HepG2 (cell line): ENCODE data around the gene CBLN3. TPM values are rescaled to one million over a fixed set of nuclear protein-coding genes. Genes with fewer than 3 reads are reported as not detected.

Source experiments
- GABPB1 ChIP-seq: IDR thresholded peaks from 2 replicates; pipeline ENCODE4 v1.6.1; 2016; ENCODE audit warnings: mild to moderate bottlenecking, missing genetic modification reagents, moderate library complexity, missing compliant biosample characterization
- HNF4A ChIP-seq: sonication (generic); formaldehyde crosslinking; IDR thresholded peaks from 2 replicates; pipeline ENCODE4 v1.4.0; 2020; ENCODE audit warnings: missing genetic modification reagents
- HOXA3 ChIP-seq: sonication (generic); formaldehyde crosslinking; IDR thresholded peaks from 2 replicates; pipeline ENCODE4 v1.5.0; 2020; ENCODE audit warnings: missing genetic modification reagents
- IKZF4 ChIP-seq: sonication (generic); formaldehyde crosslinking; IDR thresholded peaks from 2 replicates; pipeline ENCODE4 v1.5.1; 2020; ENCODE audit warnings: borderline replicate concordance, mild to moderate bottlenecking, low read depth, missing genetic modification reagents; ENCODE audit errors: not compliant biosample characterization
- IRF2 ChIP-seq: IDR thresholded peaks from 2 replicates; pipeline ENCODE4 v1.6.1; 2018; ENCODE audit warnings: missing genetic modification reagents, missing compliant biosample characterization
- MEIS1 ChIP-seq: sonication (generic); formaldehyde crosslinking; IDR thresholded peaks from 2 replicates; pipeline ENCODE4 v1.9.0; 2021; ENCODE audit warnings: mild to moderate bottlenecking, missing genetic modification reagents, moderate library complexity, borderline replicate concordance
- MZF1 ChIP-seq: sonication (generic); formaldehyde crosslinking; IDR thresholded peaks from 2 replicates; pipeline ENCODE4 v1.8.1; 2023; ENCODE audit warnings: mild to moderate bottlenecking, missing genetic modification reagents, borderline replicate concordance
- NFKB2 ChIP-seq: sonication (generic); formaldehyde crosslinking; IDR thresholded peaks from 2 replicates; pipeline ENCODE4 v1.4.0; 2020; ENCODE audit warnings: missing genetic modification reagents, borderline replicate concordance
- NR2C2 ChIP-seq: sonication (generic); formaldehyde crosslinking; IDR thresholded peaks from 2 replicates; pipeline ENCODE4 v1.4.0; 2020; ENCODE audit warnings: missing genetic modification reagents, mild to moderate bottlenecking, moderate library complexity, borderline replicate concordance
- PPARG ChIP-seq: conservative IDR thresholded peaks from 2 replicates; pipeline ENCODE4 v1.6.1; 2016; ENCODE audit warnings: missing biosample characterization, missing genetic modification reagents
- SAP130 ChIP-seq: IDR thresholded peaks from 2 replicates; pipeline ENCODE4 v1.6.1; 2016; ENCODE audit warnings: low read depth
- THAP11 ChIP-seq: IDR thresholded peaks from 2 replicates; pipeline ENCODE4 v1.6.1; 2016; ENCODE audit warnings: missing biosample characterization, missing genetic modification reagents
- ZBTB20 ChIP-seq: sonication (generic); formaldehyde crosslinking; IDR thresholded peaks from 2 replicates; pipeline ENCODE4 v1.8.1; 2023; ENCODE audit warnings: missing genetic modification reagents, low read depth, mild to moderate bottlenecking, borderline replicate concordance
- ZNF292 ChIP-seq: sonication (generic); formaldehyde crosslinking; IDR thresholded peaks from 2 replicates; pipeline ENCODE4 v1.8.1; 2022; ENCODE audit warnings: mild to moderate bottlenecking, low read depth, missing genetic modification reagents, borderline replicate concordance
- ZNF333 ChIP-seq: sonication (generic); formaldehyde crosslinking; IDR thresholded peaks from 2 replicates; pipeline ENCODE4 v1.4.0; 2020; ENCODE audit warnings: mild to moderate bottlenecking, missing genetic modification reagents, borderline replicate concordance
- ZNF350 ChIP-seq: sonication (generic); formaldehyde crosslinking; IDR thresholded peaks from 2 replicates; pipeline ENCODE4 v1.4.0; 2020; ENCODE audit warnings: mild to moderate bottlenecking, low read depth, missing genetic modification reagents, borderline replicate concordance
- ZNF44 ChIP-seq: sonication (generic); formaldehyde crosslinking; IDR thresholded peaks from 2 replicates; pipeline ENCODE4 v1.5.1; 2020; ENCODE audit warnings: mild to moderate bottlenecking, missing genetic modification reagents
- ZNF546 ChIP-seq: sonication (generic); formaldehyde crosslinking; conservative IDR thresholded peaks from 2 replicates; pipeline ENCODE4 v1.8.1; 2023; ENCODE audit warnings: mild to moderate bottlenecking, missing genetic modification reagents
- ZNF589 ChIP-seq: sonication (generic); formaldehyde crosslinking; conservative IDR thresholded peaks from 2 replicates; pipeline ENCODE4 v1.8.0; 2022; ENCODE audit warnings: mild to moderate bottlenecking, moderate library complexity, missing genetic modification reagents
- ZNF792 ChIP-seq: IDR thresholded peaks from 2 replicates; pipeline ENCODE4 v1.6.1; 2016
- polyA plus RNA-seq, 8 experiments: library from polyadenylated mRNA; depleted of rRNA in 3 of 8; stranded (reverse) in 7 of 8; unstranded in 1 of 8; fragments of >200 nt; fragmentation: Illumina TruSeq in 4 of 8; extraction: Trizol in 4 of 8; gene quantifications; 2 replicates each; pipeline versions ENCODE4 v1.2.1 to v1.2.3, GENCODE V29; 2011 to 2016; ENCODE audit warnings: low read depth in 4 of 8, missing spikeins in 1 of 8, mixed read lengths in 1 of 8; ENCODE audit not compliant: insufficient read depth in 1 of 8
- total RNA-seq, 5 experiments: library from RNA; depleted of rRNA; stranded (reverse); fragments of >200 nt; fragmentation: Illumina TruSeq; extraction: Trizol; gene quantifications; 2 replicates each; pipeline ENCODE4 v1.2.3, GENCODE V29; 2016; ENCODE audit warnings: low read depth in 1 of 5
- TF ChIP-seq, protein P1 (sequence below): IDR thresholded peaks from 2 replicates; pipeline ENCODE4 v1.6.1; 2016; ENCODE audit warnings: mild to moderate bottlenecking
- TF ChIP-seq, protein P2 (sequence below): sonication (generic); formaldehyde crosslinking; IDR thresholded peaks from 2 replicates; pipeline ENCODE4 v1.4.0; 2020; ENCODE audit warnings: missing genetic modification reagents
- TF ChIP-seq, protein P3 (sequence below): sonication (generic); formaldehyde crosslinking; IDR thresholded peaks from 2 replicates; pipeline ENCODE4 v1.4.0; 2020; ENCODE audit warnings: missing genetic modification reagents

CBLN3 gene
- total and polyA plus RNA-seq, 2 of the 13 experiments (the other 11 are each of a cell fraction or from before 2014, with no cell fraction given) = 0.66 to 0.98 TPM

DNA sequence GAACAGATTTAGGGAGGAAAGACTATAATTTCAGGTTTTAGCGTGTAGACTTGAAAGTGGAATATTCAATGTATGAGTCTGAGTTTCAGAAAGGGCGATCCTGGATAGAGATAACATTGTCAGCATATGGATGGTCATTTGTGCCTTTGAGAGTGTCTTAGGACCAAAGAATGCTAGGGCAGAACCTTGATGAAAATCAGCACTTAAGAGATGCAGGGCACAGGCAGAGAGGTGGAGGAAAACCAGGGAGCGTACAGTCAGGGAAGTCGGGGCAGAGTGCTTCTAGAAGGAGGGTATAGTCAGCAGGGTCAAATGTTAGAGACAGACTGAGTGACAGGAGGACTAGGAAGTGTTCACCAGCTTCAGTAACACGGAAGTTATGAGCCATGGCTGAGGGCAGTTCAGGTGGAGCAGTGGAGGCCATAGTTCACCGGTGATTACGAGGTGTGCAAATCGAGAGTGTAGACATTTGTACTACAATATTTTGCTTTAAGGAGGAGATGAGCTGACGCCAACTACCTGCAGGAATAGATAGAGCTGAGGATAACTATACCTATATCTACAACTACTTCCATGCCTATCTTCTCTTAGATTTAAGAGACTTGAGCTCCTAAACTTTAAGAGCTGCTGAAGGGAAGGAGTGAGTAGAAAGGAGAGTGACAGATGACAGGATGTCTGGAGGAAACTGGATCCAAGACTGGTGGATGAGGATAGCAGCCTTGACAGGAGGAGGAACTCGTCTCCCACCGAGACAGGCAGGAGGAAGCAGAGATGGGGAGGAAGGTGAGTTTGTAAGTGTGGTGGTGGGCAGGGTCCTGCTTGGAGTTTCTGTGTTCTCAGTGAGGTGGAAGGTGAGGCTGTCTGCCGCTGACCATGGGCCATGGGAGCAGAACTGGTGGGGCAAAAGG lies 6.5 kb downstream of the CBLN3 start (continued):
- TF ChIP-seq ZBTB20 (CRISPR knock-in tag) (0 out of 2 replicates have a peak, but pooled peaks have one; percentile 84), NR2C2 (CRISPR knock-in tag) (peak; percentile 63; the same call in 1 of the 2 replicates), ZNF546 (CRISPR knock-in tag) (no peak; the same call in 1 of the 2 replicates), HOXA3 (CRISPR knock-in tag) (peak; percentile 21; the same call in 1 of the 2 replicates), GABPB1 (peak; percentile 36; the same call in 1 of the 2 replicates), PPARG (CRISPR knock-in tag) (peak; percentile 75; the same call in 1 of the 2 replicates), THAP11 (CRISPR knock-in tag) (0 out of 2 replicates have a peak, but pooled peaks have one; percentile 38), ZNF350 (CRISPR knock-in tag) (no peak), MEIS1 (CRISPR knock-in tag) (peak; percentile 65; the same call in 1 of the 2 replicates), ZNF292 (CRISPR knock-in tag) (peak; percentile 34; the same call in 1 of the 2 replicates), ZNF589 (CRISPR knock-in tag) (0 out of 2 replicates have a peak, but pooled peaks have one; percentile 63), ZNF792 (0 out of 2 replicates have a peak, but pooled peaks have one; percentile 26), IRF2 (CRISPR knock-in tag) (peak; percentile 55; the same call in 1 of the 2 replicates), ZNF333 (CRISPR knock-in tag) (peak; percentile 69; the same call in 1 of the 2 replicates), MZF1 (CRISPR knock-in tag) (0 out of 2 replicates have a peak, but pooled peaks have one; percentile 20), IKZF4 (CRISPR knock-in tag) (peak; percentile 20), HNF4A (CRISPR knock-in tag) (peak; percentile 66; the same call in 1 of the 2 replicates), SAP130 (CRISPR knock-in tag) (peak; percentile 59), ZNF44 (CRISPR knock-in tag) (0 out of 2 replicates have a peak, but pooled peaks have one; percentile 46), NFKB2 (0 out of 2 replicates have a peak, but pooled peaks have one; percentile 29)
- TF ChIP-seq, protein P1, sequence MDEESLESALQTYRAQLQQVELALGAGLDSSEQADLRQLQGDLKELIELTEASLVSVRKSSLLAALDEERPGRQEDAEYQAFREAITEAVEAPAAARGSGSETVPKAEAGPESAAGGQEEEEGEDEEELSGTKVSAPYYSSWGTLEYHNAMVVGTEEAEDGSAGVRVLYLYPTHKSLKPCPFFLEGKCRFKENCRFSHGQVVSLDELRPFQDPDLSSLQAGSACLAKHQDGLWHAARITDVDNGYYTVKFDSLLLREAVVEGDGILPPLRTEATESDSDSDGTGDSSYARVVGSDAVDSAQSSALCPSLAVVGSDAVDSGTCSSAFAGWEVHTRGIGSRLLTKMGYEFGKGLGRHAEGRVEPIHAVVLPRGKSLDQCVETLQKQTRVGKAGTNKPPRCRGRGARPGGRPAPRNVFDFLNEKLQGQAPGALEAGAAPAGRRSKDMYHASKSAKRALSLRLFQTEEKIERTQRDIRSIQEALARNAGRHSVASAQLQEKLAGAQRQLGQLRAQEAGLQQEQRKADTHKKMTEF = no peak
- TF ChIP-seq, protein P2, sequence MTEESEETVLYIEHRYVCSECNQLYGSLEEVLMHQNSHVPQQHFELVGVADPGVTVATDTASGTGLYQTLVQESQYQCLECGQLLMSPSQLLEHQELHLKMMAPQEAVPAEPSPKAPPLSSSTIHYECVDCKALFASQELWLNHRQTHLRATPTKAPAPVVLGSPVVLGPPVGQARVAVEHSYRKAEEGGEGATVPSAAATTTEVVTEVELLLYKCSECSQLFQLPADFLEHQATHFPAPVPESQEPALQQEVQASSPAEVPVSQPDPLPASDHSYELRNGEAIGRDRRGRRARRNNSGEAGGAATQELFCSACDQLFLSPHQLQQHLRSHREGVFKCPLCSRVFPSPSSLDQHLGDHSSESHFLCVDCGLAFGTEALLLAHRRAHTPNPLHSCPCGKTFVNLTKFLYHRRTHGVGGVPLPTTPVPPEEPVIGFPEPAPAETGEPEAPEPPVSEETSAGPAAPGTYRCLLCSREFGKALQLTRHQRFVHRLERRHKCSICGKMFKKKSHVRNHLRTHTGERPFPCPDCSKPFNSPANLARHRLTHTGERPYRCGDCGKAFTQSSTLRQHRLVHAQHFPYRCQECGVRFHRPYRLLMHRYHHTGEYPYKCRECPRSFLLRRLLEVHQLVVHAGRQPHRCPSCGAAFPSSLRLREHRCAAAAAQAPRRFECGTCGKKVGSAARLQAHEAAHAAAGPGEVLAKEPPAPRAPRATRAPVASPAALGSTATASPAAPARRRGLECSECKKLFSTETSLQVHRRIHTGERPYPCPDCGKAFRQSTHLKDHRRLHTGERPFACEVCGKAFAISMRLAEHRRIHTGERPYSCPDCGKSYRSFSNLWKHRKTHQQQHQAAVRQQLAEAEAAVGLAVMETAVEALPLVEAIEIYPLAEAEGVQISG (CRISPR knock-in tag) = 0 out of 2 replicates have a peak, but pooled peaks have one; percentile 34
- TF ChIP-seq, protein P3, sequence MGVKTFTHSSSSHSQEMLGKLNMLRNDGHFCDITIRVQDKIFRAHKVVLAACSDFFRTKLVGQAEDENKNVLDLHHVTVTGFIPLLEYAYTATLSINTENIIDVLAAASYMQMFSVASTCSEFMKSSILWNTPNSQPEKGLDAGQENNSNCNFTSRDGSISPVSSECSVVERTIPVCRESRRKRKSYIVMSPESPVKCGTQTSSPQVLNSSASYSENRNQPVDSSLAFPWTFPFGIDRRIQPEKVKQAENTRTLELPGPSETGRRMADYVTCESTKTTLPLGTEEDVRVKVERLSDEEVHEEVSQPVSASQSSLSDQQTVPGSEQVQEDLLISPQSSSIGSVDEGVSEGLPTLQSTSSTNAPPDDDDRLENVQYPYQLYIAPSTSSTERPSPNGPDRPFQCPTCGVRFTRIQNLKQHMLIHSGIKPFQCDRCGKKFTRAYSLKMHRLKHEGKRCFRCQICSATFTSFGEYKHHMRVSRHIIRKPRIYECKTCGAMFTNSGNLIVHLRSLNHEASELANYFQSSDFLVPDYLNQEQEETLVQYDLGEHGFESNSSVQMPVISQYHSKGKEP (CRISPR knock-in tag) = no peak
